A673 (cell line): Measurements from ENCODE around the gene PTK6. TPM values are rescaled to one million over a fixed set of nuclear protein-coding genes. Genes with fewer than 3 reads are reported as not detected.

Experiments
- BruUV-seq: library from RNA; stranded (reverse); fragments of 400-500 nt; replicated peaks from 2 replicates; lab custom pipeline; 2021; lab: Mats Ljungman, UMichigan
- CTCF ChIA-PET: fragments of 300-600 bp; sonication (Branson Sonifier 250); formaldehyde crosslinking; loops from one replicate; lab custom pipeline; 2022; ENCODE audit warnings: antibody characterized with exemption; lab: Charles Lee
- POLR2A ChIA-PET: fragments of 300-600 bp; sonication (Branson Sonifier 250); formaldehyde crosslinking; loops from one replicate; lab custom pipeline; 2022; ENCODE audit warnings: antibody characterized with exemption; ENCODE audit not compliant: low non-redundant PET; lab: Charles Lee
- DNase-seq: peaks from one replicate; pipeline ENCODE4 v3.0.0-alpha.2; 2015; ENCODE audit warnings: low spot score
- H3K27ac ChIP-seq: fragments of 200-600 bp; sonication (generic); 2 replicates; pipeline ENCODE4 v1.5.1; 2016; ENCODE audit warnings: mixed run types, low read depth, mild to moderate bottlenecking, mixed read lengths, antibody characterized with exemption, low read length; ENCODE audit not compliant: poor library complexity, severe bottlenecking
- H3K27me3 ChIP-seq: fragments of 200-600 bp; sonication (generic); replicated peaks from 2 replicates; pipeline ENCODE4 v1.6.1; 2017; ENCODE audit warnings: mixed run types, low read depth, mild to moderate bottlenecking, mixed read lengths, antibody characterized with exemption, low read length; ENCODE audit not compliant: insufficient read depth, poor library complexity
- H3K36me3 ChIP-seq: fragments of 200-600 bp; sonication (generic); 2 replicates; pipeline ENCODE4 v1.6.1; 2016; ENCODE audit warnings: mixed run types, mild to moderate bottlenecking, mixed read lengths, antibody characterized with exemption, low read length; ENCODE audit not compliant: insufficient read depth, poor library complexity, severe bottlenecking
- H3K4me1 ChIP-seq: fragments of 200-600 bp; sonication (generic); 2 replicates; pipeline ENCODE4 v1.6.1; 2017; ENCODE audit warnings: mixed run types, mild to moderate bottlenecking, mixed read lengths, antibody characterized with exemption, low read length; ENCODE audit not compliant: insufficient read depth, poor library complexity, severe bottlenecking
- H3K4me3 ChIP-seq: fragments of 200-600 bp; sonication (generic); 2 replicates; pipeline ENCODE4 v1.5.1; 2016; ENCODE audit warnings: low read depth, mixed run types, mild to moderate bottlenecking, mixed read lengths, low read length; ENCODE audit not compliant: poor library complexity, severe bottlenecking
- H3K9me3 ChIP-seq: fragments of 200-600 bp; sonication (generic); 2 replicates; pipeline ENCODE4 v1.6.1; 2016; ENCODE audit warnings: mixed run types, low read depth, mild to moderate bottlenecking, mixed read lengths, antibody characterized with exemption, low read length; ENCODE audit not compliant: poor library complexity, severe bottlenecking
- EZH2 ChIP-seq: fragments of 200-600 bp; sonication (generic); IDR thresholded peaks from 2 replicates; pipeline ENCODE4 v1.6.1; 2017; ENCODE audit warnings: borderline replicate concordance, low read depth, mild to moderate bottlenecking, mixed read lengths, antibody characterized with exemption, low read length; ENCODE audit not compliant: poor library complexity, severe bottlenecking
- intact Hi-C: fragments of 100-400 bp; cut with micrococcal nuclease; formaldehyde crosslinking; loops from one replicate; pipeline ENCODE4 v1.10.0; 2022; ENCODE audit not compliant: unreplicated experiment
- total RNA-seq: library from RNA; stranded (reverse); gene quantifications from 2 replicates; pipeline ENCODE4 v1.2.3, GENCODE V29; 2021
- TF ChIP-seq, protein P1 (sequence below): fragments of 300-800, 200-600 bp; sonication (generic); conservative IDR thresholded peaks from 2 replicates; pipeline ENCODE4 v1.5.1; 2017; ENCODE audit warnings: low read depth, mild to moderate bottlenecking, antibody characterized with exemption, low read length, moderate library complexity, mixed read lengths

The PTK6 gene
- total RNA-seq, 1 experiment from 2014 or later = not detected

GRCh38 chr20:63495167-63495720 is 41.9 kb downstream of the PTK6 start:
- TF ChIP-seq EZH2 = no peak
- TF ChIP-seq, protein P1, sequence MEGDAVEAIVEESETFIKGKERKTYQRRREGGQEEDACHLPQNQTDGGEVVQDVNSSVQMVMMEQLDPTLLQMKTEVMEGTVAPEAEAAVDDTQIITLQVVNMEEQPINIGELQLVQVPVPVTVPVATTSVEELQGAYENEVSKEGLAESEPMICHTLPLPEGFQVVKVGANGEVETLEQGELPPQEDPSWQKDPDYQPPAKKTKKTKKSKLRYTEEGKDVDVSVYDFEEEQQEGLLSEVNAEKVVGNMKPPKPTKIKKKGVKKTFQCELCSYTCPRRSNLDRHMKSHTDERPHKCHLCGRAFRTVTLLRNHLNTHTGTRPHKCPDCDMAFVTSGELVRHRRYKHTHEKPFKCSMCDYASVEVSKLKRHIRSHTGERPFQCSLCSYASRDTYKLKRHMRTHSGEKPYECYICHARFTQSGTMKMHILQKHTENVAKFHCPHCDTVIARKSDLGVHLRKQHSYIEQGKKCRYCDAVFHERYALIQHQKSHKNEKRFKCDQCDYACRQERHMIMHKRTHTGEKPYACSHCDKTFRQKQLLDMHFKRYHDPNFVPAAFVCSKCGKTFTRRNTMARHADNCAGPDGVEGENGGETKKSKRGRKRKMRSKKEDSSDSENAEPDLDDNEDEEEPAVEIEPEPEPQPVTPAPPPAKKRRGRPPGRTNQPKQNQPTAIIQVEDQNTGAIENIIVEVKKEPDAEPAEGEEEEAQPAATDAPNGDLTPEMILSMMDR = no peak
- CTCF ChIA-PET = no interaction called here
- H3K27ac ChIP-seq = no peak overlapping the region
- BruUV-seq = no TSS peak
- H3K9me3 ChIP-seq = no peaks in the 10 kb centered on the region
- intact Hi-C loops = no loop called here
- no peak overlapping the region for H3K4me3 ChIP-seq
- no peaks in the 10 kb centered on the region for H3K36me3 ChIP-seq
- H3K4me1 ChIP-seq = no peaks in the 10 kb centered on the region
- H3K27me3 ChIP-seq = peaks cover 5% of the 10 kb centered on the region
- no peak for DNase-seq
- POLR2A ChIA-PET = no interaction called here

- Histone ChIP-seq H3K27me3 (peaks cover 5% of the 10 kb centered on the region), H3K9me3 (no peaks in the 10 kb centered on the region), H3K36me3 (no peaks in the 10 kb centered on the region), H3K4me1 (no peaks in the 10 kb centered on the region), H3K27ac (no peak overlapping the region), H3K4me3 (no peak overlapping the region)
- TF ChIP-seq EZH2 = no peak
- TF ChIP-seq, protein P1 = no peak
- BruUV-seq = no TSS peak
- intact Hi-C loops = no loop called here
- POLR2A ChIA-PET = no interaction called here
- CTCF ChIA-PET = no interaction called here
- no peak for DNase-seq
Observed at GRCh38 chr20:63494420-63495166, 42.6 kb downstream of the PTK6 start.

GRCh38 chr20:63494084-63494419 is 43.1 kb downstream of the PTK6 start:
- no peak for TF ChIP-seq EZH2
- TF ChIP-seq, protein P1 = no peak
- intact Hi-C loops = no loop called here
- ChIA-PET CTCF (no interaction called here), POLR2A (no interaction called here)
- Histone ChIP-seq H3K4me3 (no peak overlapping the region), H3K4me1 (no peaks in the 10 kb centered on the region), H3K27ac (no peak overlapping the region), H3K36me3 (no peaks in the 10 kb centered on the region), H3K27me3 (peaks cover 8% of the 10 kb centered on the region), H3K9me3 (no peaks in the 10 kb centered on the region)
- BruUV-seq = no TSS peak
- no peak for DNase-seq
